PC-3 (cell line): Measurements from ENCODE around the gene SPACA1.

Experiments used
- EZH2 ChIP-seq: fragments of 300-600 bp; sonication (generic); IDR thresholded peaks from one replicate; pipeline ENCODE4 v1.6.1; 2017; ENCODE audit warnings: antibody characterized with exemption, mild to moderate bottlenecking, low read length; ENCODE audit not compliant: unreplicated experiment
- EZH2phosphoT487 ChIP-seq: fragments of 300-600 bp; sonication (generic); IDR thresholded peaks from 2 replicates; pipeline ENCODE4 v1.6.1; 2018; ENCODE audit warnings: mild to moderate bottlenecking, antibody characterized with exemption, low read length, borderline replicate concordance
- TF ChIP-seq, protein P1 (sequence below): fragments of 300-600 bp; sonication (generic); conservative IDR thresholded peaks from 2 replicates; pipeline ENCODE4 v1.5.1; 2017; ENCODE audit warnings: antibody characterized with exemption, low read depth, mild to moderate bottlenecking, low read length

DNA sequence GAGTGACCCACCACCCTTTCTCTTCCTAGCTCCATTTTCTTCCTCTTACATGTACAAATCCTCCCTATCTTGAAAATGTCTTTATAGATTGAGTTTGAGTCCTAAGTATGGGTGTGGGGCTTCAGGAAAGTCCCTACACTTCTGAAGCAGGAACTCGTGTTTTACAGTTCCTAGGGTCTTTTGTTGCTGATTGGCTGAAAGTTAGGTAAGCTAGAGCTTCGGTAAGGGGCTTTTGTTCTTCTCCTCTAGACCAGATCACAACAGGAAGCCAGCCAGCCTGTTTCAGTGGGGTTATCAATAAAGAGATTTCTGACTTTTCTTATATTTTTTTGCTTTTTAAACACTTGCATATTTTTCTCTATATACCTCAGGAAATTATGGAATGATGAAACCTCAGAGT, 67.2 kb downstream of the SPACA1 start:
- TF ChIP-seq EZH2 (no peak), EZH2phosphoT487 (no peak)
- TF ChIP-seq, protein P1, sequence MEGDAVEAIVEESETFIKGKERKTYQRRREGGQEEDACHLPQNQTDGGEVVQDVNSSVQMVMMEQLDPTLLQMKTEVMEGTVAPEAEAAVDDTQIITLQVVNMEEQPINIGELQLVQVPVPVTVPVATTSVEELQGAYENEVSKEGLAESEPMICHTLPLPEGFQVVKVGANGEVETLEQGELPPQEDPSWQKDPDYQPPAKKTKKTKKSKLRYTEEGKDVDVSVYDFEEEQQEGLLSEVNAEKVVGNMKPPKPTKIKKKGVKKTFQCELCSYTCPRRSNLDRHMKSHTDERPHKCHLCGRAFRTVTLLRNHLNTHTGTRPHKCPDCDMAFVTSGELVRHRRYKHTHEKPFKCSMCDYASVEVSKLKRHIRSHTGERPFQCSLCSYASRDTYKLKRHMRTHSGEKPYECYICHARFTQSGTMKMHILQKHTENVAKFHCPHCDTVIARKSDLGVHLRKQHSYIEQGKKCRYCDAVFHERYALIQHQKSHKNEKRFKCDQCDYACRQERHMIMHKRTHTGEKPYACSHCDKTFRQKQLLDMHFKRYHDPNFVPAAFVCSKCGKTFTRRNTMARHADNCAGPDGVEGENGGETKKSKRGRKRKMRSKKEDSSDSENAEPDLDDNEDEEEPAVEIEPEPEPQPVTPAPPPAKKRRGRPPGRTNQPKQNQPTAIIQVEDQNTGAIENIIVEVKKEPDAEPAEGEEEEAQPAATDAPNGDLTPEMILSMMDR: no peak
